Endothelial cell of umbilical vein (primary cell): ENCODE results near the gene SLC16A4.

Experiments used
- EZH2 ChIP-seq: IDR thresholded peaks from 2 replicates; pipeline ENCODE4 v1.6.1; 2012; ENCODE audit warnings: borderline replicate concordance, low read depth, mild to moderate bottlenecking, moderate library complexity, low read length, inconsistent platforms; ENCODE audit not compliant: severe bottlenecking
- MYC ChIP-seq: IDR thresholded peaks from one replicate; pipeline ENCODE4 v1.6.1; 2011; ENCODE audit warnings: mild to moderate bottlenecking, low read depth, low read length
- POLR2A ChIP-seq: IDR thresholded peaks from 2 replicates; pipeline ENCODE4 v1.6.1; 2012; ENCODE audit warnings: low read depth, mild to moderate bottlenecking, control low read depth, low read length
- POLR2AphosphoS5 ChIP-seq: IDR thresholded peaks from 2 replicates; pipeline ENCODE4 v1.6.1; 2012; ENCODE audit warnings: low read depth, mild to moderate bottlenecking, control low read depth, low read length, moderate library complexity; ENCODE audit not compliant: insufficient read depth
- TF ChIP-seq, protein P1 (sequence below), 2 donors: IDR thresholded peaks; 1 replicate in 1 of 2; 2 replicates in 1 of 2; pipeline ENCODE4 v1.5.1; 2011; ENCODE audit warnings: low read length in 2 of 2, mild to moderate bottlenecking in 2 of 2, moderate library complexity in 2 of 2, control low read depth in 1 of 2, inconsistent platforms in 1 of 2, low read depth in 1 of 2; ENCODE audit not compliant: insufficient read depth in 1 of 2; ENCODE audit errors: extremely low read depth in 1 of 2
- TF ChIP-seq, protein P2 (sequence below): IDR thresholded peaks from 2 replicates; pipeline ENCODE4 v1.6.1; 2011; ENCODE audit not compliant: insufficient read depth, insufficient read length

DNA sequence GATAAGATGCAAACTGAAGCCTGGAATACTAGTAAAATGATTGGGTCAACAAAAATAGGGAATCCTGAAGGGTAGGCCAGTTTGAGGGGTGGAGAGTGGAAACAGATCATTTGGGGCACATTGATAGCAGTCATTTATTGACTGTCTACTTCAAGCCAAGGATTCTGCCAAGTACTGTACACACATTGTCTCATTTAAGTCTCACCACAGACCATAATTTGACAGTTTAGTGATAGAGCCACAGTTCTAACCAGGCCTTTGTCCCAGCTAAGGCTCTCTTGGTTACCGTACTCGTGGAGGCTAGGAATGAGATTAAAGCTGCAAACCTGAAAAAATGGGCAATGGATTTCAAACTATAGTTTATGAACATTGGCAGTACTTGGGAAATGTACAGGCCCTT lies 40.5 kb downstream of the SLC16A4 start:
- TF ChIP-seq, protein P1, sequence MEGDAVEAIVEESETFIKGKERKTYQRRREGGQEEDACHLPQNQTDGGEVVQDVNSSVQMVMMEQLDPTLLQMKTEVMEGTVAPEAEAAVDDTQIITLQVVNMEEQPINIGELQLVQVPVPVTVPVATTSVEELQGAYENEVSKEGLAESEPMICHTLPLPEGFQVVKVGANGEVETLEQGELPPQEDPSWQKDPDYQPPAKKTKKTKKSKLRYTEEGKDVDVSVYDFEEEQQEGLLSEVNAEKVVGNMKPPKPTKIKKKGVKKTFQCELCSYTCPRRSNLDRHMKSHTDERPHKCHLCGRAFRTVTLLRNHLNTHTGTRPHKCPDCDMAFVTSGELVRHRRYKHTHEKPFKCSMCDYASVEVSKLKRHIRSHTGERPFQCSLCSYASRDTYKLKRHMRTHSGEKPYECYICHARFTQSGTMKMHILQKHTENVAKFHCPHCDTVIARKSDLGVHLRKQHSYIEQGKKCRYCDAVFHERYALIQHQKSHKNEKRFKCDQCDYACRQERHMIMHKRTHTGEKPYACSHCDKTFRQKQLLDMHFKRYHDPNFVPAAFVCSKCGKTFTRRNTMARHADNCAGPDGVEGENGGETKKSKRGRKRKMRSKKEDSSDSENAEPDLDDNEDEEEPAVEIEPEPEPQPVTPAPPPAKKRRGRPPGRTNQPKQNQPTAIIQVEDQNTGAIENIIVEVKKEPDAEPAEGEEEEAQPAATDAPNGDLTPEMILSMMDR (IDR thresholded peaks at IDR 0.05; ENCODE audit: extremely low read depth in 1 of 2, insufficient read depth in 1 of 2, low read depth in 1 of 2, low read length in 2 of 2), result no peak
- no peak for TF ChIP-seq POLR2A
- no peak for TF ChIP-seq EZH2
- TF ChIP-seq POLR2AphosphoS5, result no peak
- TF ChIP-seq MYC, result no peak
- TF ChIP-seq, protein P2, sequence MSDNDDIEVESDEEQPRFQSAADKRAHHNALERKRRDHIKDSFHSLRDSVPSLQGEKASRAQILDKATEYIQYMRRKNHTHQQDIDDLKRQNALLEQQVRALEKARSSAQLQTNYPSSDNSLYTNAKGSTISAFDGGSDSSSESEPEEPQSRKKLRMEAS, result no peak
